GM06990 (cell line): ENCODE results near the gene THEM5.
"Not testable (repeated sequence)": the region's sequence is repeated elsewhere in the genome, so short reads cannot be mapped to it uniquely, and the experiment has no call there.

ENCODE experiments used
- DNase-seq: peaks from one replicate; pipeline ENCODE4 v3.0.0-alpha.2; 2011; ENCODE audit not compliant: insufficient read length; ENCODE audit errors: extremely low read depth
- H3K27me3 ChIP-seq: replicated peaks from 2 replicates; pipeline ENCODE4 v1.6.0; 2011; ENCODE audit warnings: low read length; ENCODE audit not compliant: control insufficient read depth, insufficient read depth
- H3K36me3 ChIP-seq: 2 replicates; pipeline ENCODE4 v1.5.1; 2011; ENCODE audit warnings: low read length; ENCODE audit not compliant: control insufficient read depth, insufficient read depth
- H3K4me3 ChIP-seq: replicated peaks from 2 replicates; pipeline ENCODE4 v1.5.1; 2011; ENCODE audit warnings: low read depth, mild to moderate bottlenecking, control low read depth, low read length
- CTCF ChIP-seq: IDR thresholded peaks from 2 replicates; pipeline ENCODE4 v1.5.1; 2011; ENCODE audit warnings: low read length, control low read depth, mild to moderate bottlenecking, inconsistent platforms; ENCODE audit not compliant: insufficient read depth, poor library complexity, severe bottlenecking

The THEM5 gene

GRCh38 chr1:151853411-151853943 lies at the start of gene THEM5:
THEM5 (minus strand) TSS chr1:151853712; CDS start chr1:151853565, 147 bp downstream.
- H3K27me3 ChIP-seq = no peaks in the 10 kb centered on the region
- TF ChIP-seq CTCF = no peak
- no peak within 1 kb of the TSS for H3K4me3 ChIP-seq
- DNase-seq = no peak
- H3K36me3 ChIP-seq = no peaks in the 10 kb centered on the region

GRCh38 chr1:151902858-151903257 lies 49.3 kb upstream of the THEM5 start:
- Histone ChIP-seq H3K4me3 (no peak overlapping the region), H3K27me3 (no peaks in the 10 kb centered on the region), H3K36me3 (peaks cover 2% of the 10 kb centered on the region)
- no peak for TF ChIP-seq CTCF
- DNase-seq = no peak

- not testable (repeated sequence) for H3K4me3 ChIP-seq, DNase-seq, H3K27me3 ChIP-seq, H3K36me3 ChIP-seq
Observed at GRCh38 chr1:151900804-151901203, 47.3 kb upstream of the THEM5 start.

GRCh38 chr1:151898519-151898991 lies 45.0 kb upstream of the THEM5 start:
- TF ChIP-seq CTCF = no peak
- H3K4me3 ChIP-seq = no peak overlapping the region
- no peaks in the 10 kb centered on the region for H3K27me3 ChIP-seq
- no peaks in the 10 kb centered on the region; the same call in 1 of the 2 replicates for H3K36me3 ChIP-seq
- no peak for DNase-seq

GRCh38 chr1:151897991-151898431 lies 44.5 kb upstream of the THEM5 start:
- Histone ChIP-seq H3K27me3 (no peaks in the 10 kb centered on the region), H3K36me3 (no peaks in the 10 kb centered on the region; the same call in 1 of the 2 replicates), H3K4me3 (no peak overlapping the region)
- no peak for DNase-seq
- no peak for TF ChIP-seq CTCF

GRCh38 chr1:151893176-151893924 lies 39.8 kb upstream of the THEM5 start:
- DNase-seq = no peak
- TF ChIP-seq CTCF = no peak
- Histone ChIP-seq H3K4me3 (no peak overlapping the region), H3K27me3 (no peaks in the 10 kb centered on the region), H3K36me3 (peaks cover 2% of the 10 kb centered on the region)
